ENCODE data around the gene RABGAP1L.

- TF ChIP-seq CTCF (IDR thresholded peaks at IDR 0.05) = no peak
- TF ChIP-seq POLR2A (IDR thresholded peaks at IDR 0.05) = no peak
- peak in 1 of 2 donors; percentile 37 for TF ChIP-seq EP300 (IDR thresholded peaks at IDR 0.05)
Observed at GRCh38 chr1:174206148-174206836, 47.0 kb downstream of the RABGAP1L start.
